Stimulated activated CD4-positive, alpha-beta T cell treated with anti-CD3 and anti-CD28 coated beads, Interleukin-4, amount 100 ng/mL, for 4 hours (primary cell): Measurements from ENCODE around the gene DUS2.
"Not testable (repeated sequence)": the region's sequence is repeated elsewhere in the genome, so short reads cannot be mapped to it uniquely, and the experiment has no call there.

Source experiments
- DNase-seq, 2 experiments: peaks; one replicate each; pipeline ENCODE4 v3.0.0-alpha.2; 2020

The DUS2 gene

DNA sequence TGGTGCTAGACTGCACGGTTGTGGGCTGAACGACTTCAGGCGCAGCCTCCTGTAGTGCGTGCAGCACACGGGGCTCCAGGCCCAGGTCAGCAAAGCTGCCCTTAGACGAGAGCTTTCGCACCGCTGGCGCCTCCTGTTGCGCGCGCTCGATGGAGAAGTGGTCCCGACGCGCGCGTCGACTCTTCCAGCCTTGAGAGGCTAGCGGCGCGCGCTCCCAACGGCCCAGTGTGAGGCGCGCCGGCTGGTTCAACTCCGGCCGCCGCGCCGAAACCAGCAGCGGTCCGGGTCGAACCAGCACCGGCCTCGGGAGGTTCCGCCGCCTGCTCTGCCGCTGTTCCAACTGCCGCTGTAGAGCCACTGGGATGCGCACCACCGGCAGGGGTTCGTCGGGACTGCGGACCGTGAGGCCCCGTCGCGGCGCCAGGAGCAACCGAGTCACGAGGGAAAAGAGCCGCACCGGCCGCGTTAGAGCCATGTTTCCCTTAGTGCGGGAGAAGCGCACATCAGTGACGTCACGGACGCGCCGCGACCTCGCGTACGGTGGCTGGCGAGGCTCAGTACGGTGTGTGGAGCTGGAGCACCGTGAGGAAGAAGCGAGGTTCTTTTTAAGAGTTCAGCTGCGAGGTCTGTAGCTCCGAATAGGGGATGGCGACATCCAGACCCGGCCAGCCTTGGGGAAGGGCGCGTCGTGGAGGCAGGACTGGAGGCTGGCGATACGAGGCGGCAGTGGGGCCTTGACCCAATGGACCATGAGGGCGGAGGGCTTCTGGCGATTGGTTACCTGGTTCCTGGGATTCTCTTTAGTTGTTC, at the start of gene DUS2, which contains the start of gene DDX28:
Gene DUS2 (plus strand): TSS at position 557 of the 810 bp plus-strand sequence. CDS start 14,740 bp downstream, outside the sequence.
Gene DDX28 (minus strand): TSS at position 505 of the 810 bp plus-strand sequence. CDS start 30 bp downstream, at position 475.
- DNase-seq = peak; percentile 91 to 92

DNA sequence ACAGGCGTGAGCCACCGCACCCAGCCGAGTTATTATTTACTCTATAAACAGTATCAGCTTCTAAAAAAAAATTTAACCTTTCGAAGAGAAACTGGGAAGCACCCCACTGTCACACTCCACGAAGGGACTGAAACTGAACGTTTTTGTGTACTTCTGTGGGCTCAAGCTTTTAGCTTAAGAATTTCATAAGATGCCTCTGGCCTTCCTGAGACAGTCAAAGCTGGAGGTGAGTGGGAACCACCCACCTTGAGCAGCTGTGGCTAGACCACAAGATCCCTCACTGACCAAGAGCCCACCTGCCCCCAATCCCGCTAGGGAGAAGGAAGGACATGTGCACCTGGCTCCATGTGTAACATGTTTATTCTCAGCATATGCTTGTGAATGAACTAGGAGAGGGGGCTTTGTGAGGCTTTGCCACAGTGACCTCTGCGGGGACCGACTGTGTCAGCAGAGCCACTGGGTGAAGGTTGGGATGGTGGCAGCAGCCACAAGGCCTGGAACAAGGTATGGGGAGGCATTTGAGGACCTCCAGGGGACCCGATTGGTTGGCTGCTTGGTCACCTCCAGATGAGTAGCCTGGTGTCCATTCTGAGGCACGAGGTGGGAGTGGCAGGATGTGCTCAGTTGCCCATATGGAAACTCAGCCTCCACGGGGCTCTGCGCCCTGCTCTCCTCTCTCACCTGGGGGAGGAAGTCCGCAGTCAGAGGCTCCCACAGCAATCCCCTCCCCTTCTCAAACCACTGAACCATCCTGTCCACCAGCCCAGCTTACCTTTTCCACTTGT, 47.6 kb upstream of the DUS2 start:
- no peak for DNase-seq

DNA sequence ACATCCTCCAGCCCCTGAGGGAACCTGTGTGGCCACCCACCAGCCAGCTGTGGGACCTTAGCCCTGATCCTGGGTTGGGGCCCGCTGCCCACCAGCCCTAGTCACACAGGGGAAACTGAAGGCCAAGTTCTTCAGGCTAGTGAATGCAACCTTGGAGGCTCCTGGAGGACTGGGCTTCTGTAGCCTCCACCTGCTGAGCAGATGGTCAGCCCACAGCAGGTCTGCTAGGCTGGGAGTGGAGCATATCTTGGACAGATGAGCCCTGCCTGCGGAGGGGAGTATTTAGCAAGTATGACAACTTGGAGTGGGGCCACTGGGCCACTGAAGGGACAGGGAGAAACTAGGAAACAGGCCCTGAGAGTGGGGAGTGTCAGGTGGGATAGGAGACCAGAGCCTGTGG, 46.9 kb upstream of the DUS2 start:
- no peak for DNase-seq

DNA sequence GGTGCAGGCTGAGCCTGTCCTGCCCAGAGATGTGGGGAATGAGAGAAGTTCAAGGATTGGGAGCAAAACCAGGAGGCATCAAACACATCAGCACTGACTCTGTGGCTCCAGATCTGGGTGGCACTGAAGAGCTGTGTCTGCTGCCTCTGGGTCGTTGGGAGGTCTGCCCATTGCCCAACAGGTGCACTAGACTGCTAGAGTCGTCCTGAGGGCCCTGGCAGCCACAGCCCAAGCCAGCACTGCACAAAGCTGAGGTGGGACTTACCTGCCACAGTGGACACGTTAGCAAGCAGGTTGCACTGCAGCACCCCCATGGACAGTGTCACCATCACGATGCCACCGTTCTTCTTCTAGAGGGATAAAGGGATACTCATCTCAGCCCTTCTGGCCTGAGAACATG, 46.1 kb upstream of the DUS2 start:
- DNase-seq = no peak

DNA sequence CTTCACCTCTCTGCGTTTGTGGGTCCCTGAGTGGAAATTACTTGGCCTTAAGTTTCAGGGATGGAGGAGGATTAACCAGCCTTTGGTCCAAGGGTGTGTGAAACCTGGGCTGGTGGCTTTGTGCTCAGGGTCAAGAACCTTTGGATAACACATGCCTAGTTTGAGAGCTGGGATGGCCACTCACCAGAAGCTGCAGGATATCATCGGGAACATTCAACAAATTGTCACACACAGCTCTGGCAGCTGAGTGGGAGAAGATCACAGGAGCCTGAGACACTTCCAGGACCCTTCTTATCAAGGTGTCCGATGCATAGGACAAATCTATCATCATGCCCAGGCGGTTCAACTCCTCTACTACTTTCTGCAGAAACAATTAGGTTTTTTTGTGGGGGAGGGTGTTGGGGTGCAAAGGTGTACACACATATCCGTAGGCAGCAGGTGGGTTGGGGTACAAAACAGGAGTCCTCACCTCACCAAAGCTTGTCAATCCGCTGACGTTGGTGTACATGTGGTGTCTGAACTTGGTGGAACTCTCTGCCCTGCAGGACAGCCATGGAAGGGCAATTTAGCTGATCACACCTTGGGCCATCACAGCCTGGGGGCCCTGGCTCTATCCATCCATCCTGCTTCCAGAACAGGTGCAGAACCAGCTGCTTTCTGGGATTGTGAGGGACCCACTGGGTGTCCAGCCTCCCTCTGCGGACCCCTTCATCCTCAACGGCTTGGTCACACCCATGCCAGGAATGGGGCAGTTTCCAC, 45.4 kb upstream of the DUS2 start:
- no peak for DNase-seq

DNA sequence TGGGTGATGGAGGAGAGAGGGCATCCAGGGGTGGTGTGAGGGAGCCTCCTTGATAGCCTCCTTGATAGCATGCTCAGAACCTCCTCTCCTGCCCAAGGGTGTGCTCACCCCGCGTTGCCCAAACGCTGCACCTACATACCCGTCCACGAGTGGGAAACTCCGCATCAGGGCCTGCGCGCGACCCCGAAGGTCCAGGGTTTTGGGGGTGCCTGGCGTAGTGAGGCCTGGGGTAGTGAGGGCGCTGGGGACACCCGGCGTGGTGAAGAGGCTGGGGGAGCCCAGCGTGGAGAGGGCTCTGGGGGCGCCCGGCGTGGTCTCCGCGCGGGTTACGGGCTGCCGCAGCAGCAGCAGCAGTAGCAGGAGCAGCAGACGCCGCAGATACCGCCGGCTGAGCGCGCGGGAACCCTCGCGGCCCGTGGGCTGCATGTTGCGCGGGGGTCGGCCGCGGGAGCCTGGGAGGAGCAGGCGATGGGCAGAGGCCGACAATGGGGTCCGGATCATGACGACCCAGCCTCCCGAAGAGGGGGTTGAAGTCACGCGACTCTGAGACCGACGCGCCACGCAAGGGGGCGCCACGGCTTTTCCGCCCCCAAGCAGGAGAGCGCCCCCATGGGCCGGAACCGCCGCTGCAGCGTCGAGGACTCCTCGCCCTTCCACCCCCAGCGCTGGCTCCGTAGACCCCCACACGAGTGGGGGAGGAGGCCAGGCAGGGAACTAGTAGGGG, 43.0 kb upstream of the DUS2 start, which contains the start of gene DPEP3:
Gene DPEP3 (minus strand): TSS at position 545 of the 724 bp plus-strand sequence. CDS start 119 bp downstream, at position 426.
- no peak for DNase-seq

DNA sequence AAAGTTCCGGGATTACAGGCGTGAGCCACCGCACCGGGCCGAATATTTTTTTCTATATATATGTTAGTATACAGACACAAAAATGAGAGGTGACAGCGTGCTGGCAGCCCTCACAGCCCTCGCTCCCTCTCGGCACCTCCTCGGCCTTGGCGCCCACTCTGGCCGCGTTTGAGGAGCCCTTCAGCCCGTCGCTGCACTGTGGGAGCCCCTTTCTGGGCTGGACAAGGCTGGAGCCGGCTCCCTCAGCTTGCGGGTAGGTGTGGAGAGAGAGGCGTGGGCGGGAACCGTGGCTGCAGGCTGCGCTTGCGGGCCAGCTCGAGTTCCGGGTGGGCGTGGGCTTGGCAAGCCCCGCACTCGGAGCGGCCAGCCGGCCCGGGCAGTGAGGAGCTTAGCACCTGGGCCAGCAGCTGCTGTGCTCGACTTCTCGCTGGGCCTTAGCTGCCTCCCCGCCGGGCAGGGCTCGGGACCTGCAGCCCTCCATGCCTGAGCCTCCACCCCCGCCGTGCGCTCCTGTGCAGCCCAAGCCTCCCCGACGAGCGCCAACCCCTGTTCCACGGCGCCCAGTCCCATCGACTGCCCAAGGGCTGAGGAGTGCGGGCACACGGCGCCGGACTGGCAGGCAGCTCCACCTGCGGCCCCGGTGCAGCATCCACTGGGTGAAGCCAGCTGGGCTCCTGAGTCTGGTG, 40.9 kb upstream of the DUS2 start:
- no peak for DNase-seq

DNA sequence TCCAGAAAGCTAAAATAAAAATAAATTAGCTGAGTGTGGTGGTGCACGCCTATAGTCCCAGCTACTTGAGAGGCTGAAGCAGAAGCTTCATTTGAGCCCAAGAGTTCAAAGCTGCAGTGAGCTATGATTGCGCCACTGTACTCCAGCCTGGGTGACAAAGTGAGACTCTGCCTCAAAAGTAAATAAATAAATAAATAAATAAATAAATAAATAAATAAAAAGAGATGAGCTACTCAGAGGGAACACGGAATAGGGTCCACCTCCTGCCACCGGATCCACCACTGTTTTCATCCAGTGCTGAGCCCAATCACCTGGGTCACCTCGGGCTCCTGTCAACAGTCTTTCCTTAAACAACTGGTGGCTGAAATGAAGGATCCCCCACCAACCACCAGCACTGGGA, 36.1 kb upstream of the DUS2 start:
- DNase-seq = no peak

DNA sequence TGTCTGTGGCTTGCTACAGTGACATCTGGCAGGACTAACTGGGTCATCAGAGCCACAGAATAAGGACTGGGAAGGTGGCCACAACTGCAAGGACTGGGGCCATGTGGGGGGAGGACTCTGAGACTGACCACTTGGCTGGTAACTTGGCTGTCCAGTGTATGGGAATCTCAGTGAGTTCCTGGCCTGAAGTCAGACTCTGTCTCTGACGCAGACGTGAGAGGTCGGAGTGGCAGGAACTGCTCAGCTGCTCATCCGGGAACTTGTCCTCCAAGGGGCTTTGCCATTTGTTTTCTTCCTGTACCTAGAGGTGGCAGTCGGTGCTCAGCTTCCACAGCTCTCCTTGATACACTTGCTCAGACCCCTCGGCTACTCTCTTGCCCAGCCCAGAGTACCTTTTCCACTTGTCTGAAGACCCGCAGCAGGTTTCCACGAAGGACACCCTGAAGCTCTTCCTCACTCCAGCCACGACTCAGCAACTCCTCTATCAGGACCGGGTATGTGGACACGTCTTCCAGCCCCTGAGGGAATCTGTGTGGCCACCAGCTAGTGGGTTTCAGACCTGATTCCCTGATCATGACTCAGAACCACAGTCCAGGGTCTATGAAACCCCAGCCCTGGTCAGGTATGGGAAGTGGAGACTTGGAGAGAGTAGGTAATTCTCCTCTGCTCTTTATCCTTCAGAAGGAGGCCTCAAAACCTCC, 35.5 kb upstream of the DUS2 start:
- DNase-seq = no peak

DNA sequence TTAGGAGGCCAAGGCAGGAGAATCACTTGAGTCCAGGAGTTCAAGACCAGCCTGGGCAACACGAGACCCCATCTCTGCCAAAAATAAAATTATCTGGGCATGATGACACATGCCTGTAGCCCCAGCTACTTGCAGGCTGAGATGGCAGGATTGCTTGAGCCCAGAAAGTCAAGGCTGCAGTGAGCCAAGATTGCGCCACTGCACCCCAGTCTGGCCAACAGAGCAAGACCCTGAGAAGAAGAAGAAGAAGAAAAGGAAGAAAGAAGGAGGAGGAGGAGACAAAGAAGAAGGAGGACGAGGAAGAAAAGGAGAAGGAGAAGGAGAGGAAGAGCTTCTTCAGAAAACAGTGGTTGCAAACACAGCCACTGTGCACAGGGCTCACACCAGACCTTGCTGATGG, 34.4 kb upstream of the DUS2 start:
- DNase-seq = no peak

DNA sequence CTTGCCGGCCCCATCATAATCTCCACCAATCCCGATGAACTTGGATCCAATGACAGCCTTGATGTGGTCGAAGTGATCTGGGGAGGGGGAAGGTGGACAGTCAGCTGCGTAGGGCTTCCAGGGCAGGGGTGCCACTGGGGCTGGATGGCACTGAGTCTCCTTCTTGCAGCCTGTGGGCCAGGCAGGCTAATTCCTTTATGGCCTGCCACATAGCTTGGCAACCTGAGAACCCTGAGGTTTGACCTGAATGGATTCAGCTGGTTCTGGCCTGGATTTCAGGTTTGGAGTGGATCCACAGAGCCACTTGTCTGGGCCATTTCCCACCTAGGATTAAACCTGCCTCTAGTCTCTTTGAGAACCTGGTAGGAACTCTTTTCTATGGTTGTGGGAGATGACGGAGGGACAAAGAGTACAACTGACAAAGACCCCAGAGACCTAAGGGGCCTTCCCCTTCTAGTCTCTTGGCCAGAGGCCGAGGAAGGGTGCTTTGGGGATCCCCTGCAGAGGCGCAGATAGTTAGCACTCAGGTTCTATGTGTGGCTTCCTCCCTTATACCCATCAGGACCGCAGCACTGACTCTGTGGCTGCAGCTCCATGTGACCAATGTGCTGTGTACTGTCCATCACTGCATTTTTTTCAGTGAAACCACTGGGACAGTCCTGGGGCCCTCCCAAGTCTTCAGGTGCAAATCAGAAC, 33.6 kb upstream of the DUS2 start:
- DNase-seq = no peak

DNA sequence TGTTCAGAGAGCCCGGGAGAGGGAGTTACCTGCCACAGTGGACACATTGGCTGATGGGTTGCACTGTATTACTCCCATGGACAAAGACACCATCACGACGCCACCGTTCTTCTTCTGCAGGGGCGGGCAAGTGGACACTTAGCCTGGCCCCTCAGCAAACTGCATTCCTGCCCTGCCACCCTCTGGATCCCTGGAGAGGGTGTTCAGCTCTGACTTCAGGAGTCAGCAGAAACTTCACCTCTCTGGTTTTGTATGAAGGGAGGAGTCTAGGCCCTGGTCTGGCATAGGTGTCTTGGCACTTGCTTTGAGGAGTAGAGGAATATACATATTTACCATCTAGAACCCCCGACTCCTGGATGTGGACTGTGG, 33.1 kb upstream of the DUS2 start:
- no peak for DNase-seq

DNA sequence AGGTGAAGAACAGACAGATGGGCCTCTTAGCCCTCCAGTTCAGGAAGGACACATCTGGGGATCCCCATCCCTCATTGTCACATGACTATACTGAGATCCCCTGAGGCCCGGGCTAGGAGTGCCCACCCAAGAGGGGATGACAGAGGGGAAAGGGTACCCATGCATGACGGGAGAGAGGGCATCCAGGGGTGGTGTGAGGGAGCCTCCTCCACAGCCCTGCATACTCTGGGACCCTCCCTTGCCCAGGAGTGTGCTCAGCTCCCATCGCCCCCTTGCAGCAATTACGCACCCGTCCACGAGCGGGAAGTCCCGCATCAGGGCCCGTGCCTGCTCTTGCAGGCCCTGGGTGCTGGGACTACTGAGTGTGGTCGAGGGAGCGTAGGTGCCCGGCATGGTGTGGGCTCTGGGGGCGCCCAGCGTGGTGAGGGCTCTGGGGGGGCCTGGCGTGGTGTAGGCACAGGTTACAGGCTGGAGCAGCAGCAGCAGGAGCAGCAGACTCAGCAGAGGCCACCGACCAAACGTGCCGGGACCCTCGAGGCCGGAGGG, 30.4 kb upstream of the DUS2 start:
- no peak for DNase-seq

DNA sequence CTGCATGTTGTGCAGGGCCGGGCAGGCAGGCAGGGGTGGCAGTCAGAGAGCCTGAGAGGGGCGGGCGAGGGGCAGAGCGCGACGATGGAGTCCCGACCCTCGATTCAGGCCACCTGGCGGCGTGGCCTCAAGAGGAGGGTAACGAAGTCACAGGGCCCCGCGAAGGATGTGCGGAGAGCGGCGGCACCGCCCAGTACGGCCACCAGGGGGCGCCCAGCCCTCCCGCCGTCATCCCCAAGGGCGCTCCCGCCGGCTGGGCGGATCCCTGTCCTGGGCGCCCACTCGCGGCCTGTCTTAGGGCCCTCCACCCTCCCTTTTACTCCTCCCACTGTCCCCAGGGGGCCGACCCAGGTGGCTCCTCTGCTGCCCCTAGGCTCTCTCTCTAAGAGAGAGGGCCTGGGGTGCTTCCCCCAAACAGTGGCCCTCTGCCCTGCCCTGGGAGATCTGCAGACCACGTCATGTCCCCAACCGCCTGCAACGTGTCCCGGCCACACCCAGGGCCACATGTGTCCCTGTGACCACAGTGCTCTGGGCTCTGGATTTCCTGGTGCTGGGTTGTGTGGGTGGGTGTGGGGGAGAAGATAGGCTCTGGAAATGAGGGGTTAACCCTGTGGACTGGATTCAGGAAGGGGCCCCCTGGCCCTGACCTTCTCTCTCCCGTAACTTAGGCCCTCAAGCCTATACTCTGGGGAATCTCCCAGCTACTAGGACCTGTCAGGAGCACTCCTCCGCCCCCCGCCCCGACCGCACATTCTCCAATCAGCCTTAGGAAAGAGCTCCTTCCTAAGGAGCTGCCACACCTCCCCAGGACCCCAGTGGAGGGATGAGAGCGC, 29.7 kb upstream of the DUS2 start:
- peak; percentile 67 to 81 for DNase-seq

DNA sequence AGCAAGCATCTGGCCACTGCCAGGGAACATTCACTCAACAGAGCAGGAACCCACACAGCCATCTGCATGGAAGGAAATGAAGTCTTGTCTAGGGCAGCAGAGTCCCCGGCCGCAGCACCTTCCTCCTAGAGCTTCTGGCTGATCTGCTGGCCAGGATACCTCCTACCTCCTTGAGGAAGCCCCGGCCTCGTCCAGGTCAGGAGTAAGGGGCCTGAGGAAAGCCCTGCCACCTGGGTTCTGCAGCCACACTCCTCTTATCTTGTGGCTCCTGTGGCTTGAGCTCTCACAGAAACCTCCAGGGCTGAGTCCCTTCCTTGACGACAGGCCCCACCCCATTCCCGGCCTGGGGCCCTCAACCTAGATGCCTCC, 29.1 kb upstream of the DUS2 start:
- DNase-seq = not testable (repeated sequence)

DNA sequence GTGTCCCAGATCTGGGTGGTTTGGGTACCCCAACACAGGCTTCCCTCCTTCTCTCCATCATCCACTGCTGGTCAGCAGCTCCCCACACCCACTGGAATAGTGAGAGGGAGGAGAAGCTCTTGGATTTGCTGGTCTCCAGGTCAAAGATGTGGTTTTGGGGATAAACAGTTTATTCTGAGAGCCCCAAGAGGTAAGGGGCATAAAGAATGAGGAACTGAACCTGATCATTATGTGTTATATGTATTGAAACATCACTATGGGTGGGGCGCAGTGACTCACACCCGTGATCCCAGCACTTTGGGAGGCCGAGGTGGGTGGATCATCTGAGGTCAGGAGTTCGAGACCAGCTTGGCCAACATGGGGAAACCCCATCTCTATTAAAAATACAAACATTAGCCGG, 27.7 kb upstream of the DUS2 start:
- DNase-seq = no peak

DNA sequence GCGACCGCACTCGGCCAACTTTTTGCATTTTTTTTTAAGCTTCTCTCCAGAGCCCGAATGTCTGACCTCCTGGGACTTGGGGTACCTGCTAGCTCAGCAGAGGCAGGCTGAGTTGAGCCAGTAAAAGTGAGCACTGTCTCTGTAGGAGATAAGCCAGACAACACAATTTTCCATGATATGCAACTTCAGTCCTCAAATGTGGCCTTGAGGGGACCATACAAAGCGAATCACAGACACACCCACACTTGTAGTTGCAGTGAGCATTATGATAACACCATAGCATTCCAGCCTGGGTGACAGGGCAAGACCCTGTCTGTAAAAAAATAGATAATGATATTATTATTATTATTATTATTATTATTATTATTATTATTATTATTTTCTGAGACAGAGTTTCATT, 26.4 kb upstream of the DUS2 start:
- no peak for DNase-seq

DNA sequence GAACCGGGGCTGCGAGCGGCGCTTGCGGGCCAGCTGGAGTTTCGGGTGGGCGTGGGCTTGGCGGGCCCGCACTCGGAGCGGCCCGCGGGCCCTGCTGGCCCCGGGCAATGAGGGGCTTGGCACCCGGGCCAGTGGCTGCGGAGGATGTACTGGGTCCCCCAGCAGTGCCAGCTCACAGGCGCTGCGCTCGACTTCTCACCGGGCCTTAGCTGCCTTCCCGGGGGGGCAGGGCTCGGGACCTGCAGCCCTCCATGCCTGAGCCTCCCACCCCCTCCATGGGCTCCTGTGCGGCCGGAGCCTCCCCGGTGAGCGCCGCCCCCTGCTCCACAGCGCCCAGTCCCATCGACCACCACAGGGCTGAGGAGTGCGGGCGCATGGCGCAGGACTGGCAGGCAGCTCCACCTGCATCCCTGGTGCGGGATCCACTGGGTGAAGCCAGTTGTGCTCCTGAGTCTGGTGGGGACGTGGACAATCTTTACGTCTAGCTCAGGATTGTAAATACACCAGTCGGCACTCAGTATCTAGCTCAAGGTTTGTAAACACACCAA, 24.8 kb upstream of the DUS2 start:
- DNase-seq = not testable (repeated sequence)
